GM06990 (cell line): ENCODE measurements around the gene VCAM1.

Source experiments
- DNase-seq: peaks from one replicate; pipeline ENCODE4 v3.0.0-alpha.2; 2011; ENCODE audit not compliant: insufficient read length; ENCODE audit errors: extremely low read depth
- H3K27me3 ChIP-seq: replicated peaks from 2 replicates; pipeline ENCODE4 v1.6.0; 2011; ENCODE audit warnings: low read length; ENCODE audit not compliant: control insufficient read depth, insufficient read depth
- H3K36me3 ChIP-seq: 2 replicates; pipeline ENCODE4 v1.5.1; 2011; ENCODE audit warnings: low read length; ENCODE audit not compliant: control insufficient read depth, insufficient read depth
- H3K4me3 ChIP-seq: replicated peaks from 2 replicates; pipeline ENCODE4 v1.5.1; 2011; ENCODE audit warnings: low read depth, mild to moderate bottlenecking, control low read depth, low read length
- CTCF ChIP-seq: IDR thresholded peaks from 2 replicates; pipeline ENCODE4 v1.5.1; 2011; ENCODE audit warnings: low read length, control low read depth, mild to moderate bottlenecking, inconsistent platforms; ENCODE audit not compliant: insufficient read depth, poor library complexity, severe bottlenecking

VCAM1 gene

GRCh38 chr1:100730130-100730529 is 10.6 kb downstream of the VCAM1 start:
- no peak for TF ChIP-seq CTCF
- Histone ChIP-seq H3K4me3 (no peak overlapping the region), H3K36me3 (no peaks in the 10 kb centered on the region), H3K27me3 (no peaks in the 10 kb centered on the region)
- DNase-seq, result no peak

- Histone ChIP-seq H3K27me3 (no peaks in the 10 kb centered on the region), H3K4me3 (no peak overlapping the region), H3K36me3 (no peaks in the 10 kb centered on the region)
- DNase-seq, result no peak
- no peak for TF ChIP-seq CTCF
These were observed 11.8 kb downstream of the VCAM1 start for GRCh38 chr1:100731309-100731708.

GRCh38 chr1:100731758-100732157 is 12.2 kb downstream of the VCAM1 start:
- Histone ChIP-seq H3K4me3 (no peak overlapping the region), H3K36me3 (no peaks in the 10 kb centered on the region), H3K27me3 (no peaks in the 10 kb centered on the region)
- no peak for TF ChIP-seq CTCF
- no peak for DNase-seq

- Histone ChIP-seq H3K4me3 (no peak overlapping the region), H3K36me3 (no peaks in the 10 kb centered on the region), H3K27me3 (no peaks in the 10 kb centered on the region)
- TF ChIP-seq CTCF, result no peak
- no peak for DNase-seq
These were observed 15.1 kb downstream of the VCAM1 start for GRCh38 chr1:100734676-100735075.

GRCh38 chr1:100735244-100735643 is 15.7 kb downstream of the VCAM1 start:
- no peak overlapping the region for H3K4me3 ChIP-seq
- no peak for DNase-seq
- no peaks in the 10 kb centered on the region for H3K36me3 ChIP-seq
- TF ChIP-seq CTCF, result no peak
- H3K27me3 ChIP-seq, result no peaks in the 10 kb centered on the region

GRCh38 chr1:100736324-100736723 is 16.8 kb downstream of the VCAM1 start:
- no peak for TF ChIP-seq CTCF
- H3K36me3 ChIP-seq, result no peaks in the 10 kb centered on the region
- DNase-seq, result no peak
- no peaks in the 10 kb centered on the region for H3K27me3 ChIP-seq
- no peak overlapping the region for H3K4me3 ChIP-seq
